Right renal pelvis (tissue), 4 donors: ENCODE results near the gene DIMT1. TPM values are rescaled to one million over a fixed set of nuclear protein-coding genes. Genes with fewer than 3 reads are reported as not detected.

Experiments used
- DNase-seq, 4 donors: peaks; one replicate each; pipeline ENCODE4 v3.0.0-alpha.2; 2013; ENCODE audit warnings: low read depth in 4 of 4, low spot score in 3 of 4, missing footprints in 1 of 4
- polyA plus RNA-seq, 4 donors: library from polyadenylated mRNA; unstranded; fragments of 120-200 nt; gene quantifications; one replicate each; pipeline ENCODE4 v1.2.1, GENCODE V29; 2013; ENCODE audit not compliant: insufficient read length in 4 of 4

DIMT1 gene
- polyA plus RNA-seq, 4 donors = 33.3 to 43.5 (median 40.3) TPM

DNA sequence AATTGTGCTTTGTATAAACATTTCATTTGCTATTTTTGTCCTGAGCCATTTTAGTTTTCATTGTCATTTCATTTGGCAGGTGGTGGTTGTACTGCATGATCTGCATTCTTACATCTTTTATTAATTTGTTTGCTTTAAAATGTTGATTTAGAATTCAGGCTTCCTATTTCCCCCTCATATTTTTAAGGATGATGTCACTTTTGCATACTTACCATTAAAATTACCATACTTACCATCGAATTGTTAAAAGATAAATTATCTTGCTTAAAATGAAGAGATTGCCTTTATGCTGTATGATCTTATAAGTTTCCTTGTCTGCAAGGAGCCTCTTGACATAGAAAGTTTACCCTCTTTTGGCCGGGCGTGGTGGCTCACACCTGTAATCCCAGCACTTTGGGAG is 31.1 kb downstream of the DIMT1 start:
- DNase-seq = no peak

DNA sequence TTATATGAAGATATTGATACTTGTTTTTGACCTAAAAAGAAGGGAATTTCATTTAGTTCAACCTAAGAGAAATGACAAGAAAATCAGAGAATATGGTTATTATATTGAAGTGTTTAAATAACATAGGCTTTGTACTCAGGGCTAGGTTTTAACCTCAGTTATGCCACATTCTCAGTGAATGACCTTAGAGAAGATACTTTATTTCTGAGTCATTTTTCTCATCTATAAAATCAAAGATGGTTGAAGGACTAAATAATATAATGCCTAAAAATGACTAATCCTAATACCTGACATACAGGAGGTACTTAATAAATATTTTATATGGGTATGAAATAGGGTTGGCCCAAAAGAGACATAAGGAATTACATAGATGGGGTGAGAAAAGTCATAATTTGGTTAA is 32.3 kb downstream of the DIMT1 start:
- DNase-seq = no peak

DNA sequence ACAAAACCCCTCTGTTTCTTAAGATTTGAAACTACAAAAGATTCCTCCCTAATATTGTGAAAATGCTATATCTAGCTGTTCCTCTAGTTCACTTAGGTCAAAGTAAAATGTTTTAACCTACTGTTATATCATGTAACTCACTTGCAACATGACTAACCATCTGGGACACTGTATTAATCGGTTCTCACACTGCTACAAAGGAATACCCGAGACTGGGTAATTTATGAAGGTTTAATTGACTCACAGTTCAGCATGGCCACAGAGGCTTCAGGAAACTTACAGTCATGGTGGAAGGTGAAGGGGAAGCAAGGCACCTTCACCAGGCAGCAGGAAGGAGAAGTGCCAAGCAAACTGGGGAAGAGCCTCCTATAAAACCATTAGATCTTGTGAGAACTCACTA is 34.7 kb downstream of the DIMT1 start:
- no peak for DNase-seq

DNA sequence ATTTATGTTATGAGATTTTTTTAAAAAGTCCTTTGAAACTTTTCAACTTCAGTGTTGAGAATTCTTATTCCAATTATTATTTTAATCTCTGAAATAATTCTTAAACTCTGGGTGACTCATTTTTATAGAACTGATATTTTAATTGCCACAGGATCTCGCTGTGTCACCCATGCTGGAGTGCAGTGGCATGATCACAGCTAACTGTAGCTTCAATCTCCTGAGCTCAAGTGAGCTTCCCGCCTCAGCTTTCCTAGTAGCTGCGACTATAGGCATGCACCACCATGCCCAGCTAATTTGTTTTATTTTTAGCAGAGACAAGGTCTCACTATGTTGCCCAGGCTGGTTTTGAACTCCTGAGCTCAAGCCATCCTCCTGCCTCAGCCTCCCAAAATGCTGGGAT is 41.0 kb downstream of the DIMT1 start:
- no peak for DNase-seq

DNA sequence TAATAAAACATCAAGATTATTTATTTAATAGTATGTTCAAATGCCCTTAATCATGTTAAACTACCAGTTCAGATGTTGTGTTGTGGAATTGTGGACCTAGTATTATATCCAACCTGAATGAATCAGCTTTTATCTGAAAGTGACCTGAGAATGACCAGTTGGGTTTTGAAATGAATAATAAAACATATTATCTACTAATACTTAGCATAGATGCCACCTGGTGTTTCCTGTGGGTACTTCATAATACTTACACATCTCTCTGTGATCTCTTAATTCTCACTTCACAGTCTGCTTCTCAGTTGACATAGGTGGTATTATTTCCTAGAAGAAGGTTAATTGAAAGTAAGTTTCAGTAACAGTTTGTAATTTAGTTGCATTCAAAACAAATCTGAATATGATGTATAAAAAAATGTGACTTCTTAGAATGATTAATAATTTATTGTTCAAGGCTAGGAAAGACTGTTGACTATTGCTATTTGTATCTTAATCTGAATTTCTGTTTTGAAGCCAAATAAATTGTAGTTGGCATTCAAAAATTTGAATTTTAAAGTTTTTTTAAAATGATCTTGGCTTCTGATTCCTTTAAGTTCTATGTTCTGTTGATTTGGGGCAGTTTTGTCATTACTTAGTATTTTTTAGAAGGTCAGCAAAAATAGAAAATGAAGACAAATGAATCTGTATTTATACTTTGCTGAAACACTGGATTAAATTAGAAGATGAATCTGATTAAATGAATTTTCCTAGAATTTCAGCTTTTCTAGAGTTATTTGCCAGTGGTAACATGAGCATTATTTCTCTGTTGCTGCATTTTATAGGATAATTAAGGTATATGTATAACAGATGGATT is 49.5 kb downstream of the DIMT1 start:
- peak; percentile 12 to 29 (median 16) for DNase-seq

DNA sequence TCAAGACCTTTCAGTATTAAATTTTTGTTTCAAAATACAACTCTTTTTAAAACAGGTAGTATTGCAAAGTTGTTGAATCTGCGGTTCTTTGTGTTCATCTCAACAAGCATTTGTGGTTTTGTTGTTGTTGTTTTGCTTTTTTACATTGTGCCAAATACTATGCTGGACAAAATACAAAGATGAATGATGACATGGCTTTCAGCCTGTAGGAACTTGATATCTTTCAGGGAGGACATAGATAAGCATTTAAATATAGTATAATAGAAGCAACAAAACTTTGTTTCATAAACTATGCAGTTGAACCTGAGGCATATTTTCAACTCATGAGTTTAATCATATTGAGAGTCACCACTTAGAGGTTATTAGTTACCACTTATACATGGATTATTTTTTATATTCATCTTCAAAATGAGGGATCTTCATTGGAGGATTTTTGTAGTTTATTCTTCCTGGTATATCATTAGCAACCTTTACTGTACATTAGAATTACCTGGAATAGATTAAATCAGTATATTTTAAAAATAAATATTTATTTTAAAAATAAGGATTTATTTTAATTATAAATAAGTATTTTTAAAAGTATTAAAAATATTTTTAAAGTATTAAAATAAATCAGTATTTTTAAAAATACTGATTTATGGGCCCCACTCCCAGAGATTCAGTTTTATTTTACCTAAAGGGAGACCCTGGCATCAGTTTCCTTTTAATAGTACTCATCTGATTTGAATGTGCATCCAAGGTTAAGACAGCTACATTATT is 54.8 kb downstream of the DIMT1 start:
- no peak for DNase-seq

DNA sequence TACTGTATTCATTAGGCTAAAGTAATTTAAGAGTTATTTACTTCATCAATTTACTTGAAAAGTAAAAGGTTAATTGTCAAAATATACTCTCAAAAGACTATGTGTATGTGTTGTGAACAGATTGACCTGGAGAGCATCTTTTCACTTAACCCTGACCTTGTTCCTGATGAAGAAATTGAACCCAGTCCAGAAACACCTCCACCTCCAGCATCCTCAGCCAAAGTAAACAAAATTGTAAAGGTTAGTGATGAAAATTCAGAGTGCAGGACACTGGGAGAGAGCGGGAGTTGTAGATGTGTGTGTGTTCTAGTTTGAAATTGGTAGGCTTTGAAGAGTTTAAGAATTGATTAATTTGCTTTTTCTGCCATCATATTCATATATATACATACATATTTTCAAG is 55.8 kb downstream of the DIMT1 start:
- DNase-seq = no peak

DNA sequence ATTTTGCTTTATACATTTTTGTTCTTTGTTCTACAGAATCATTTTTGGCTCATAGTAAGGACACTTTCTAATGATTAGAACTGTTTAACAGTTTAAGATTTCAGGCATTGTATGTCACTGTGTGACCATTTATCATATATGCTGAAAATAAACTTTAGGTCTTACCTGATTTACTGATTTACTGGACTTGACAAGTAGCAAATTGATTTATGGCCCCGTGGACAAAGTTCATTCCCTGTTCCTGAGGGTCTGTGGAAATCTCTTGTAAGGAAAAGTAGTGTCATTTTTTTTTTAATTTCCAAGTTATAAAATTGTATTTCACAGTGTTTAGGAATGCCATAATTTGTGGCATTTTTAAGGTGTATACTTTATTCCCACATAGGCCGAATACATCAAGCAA is 57.0 kb downstream of the DIMT1 start:
- DNase-seq = no peak

DNA sequence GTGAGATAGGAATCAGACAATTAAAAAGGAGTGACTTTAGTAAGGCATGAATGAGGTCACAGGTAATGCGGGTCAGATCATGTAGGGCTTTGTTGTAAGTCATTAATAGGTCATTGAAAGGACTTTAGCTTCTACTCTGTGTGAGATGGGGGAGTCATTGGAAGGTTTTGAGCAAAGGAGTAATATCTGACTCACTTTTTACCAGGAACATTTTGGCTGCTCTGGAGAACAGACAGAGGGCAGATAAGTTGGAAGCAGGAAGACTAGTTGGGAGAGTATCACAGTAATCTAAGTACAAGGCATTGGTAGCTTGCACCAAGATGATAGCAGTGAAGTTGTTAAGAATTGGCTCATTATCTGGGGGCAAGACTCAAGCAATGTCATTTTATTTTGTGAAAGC is 60.3 kb downstream of the DIMT1 start:
- no peak for DNase-seq

DNA sequence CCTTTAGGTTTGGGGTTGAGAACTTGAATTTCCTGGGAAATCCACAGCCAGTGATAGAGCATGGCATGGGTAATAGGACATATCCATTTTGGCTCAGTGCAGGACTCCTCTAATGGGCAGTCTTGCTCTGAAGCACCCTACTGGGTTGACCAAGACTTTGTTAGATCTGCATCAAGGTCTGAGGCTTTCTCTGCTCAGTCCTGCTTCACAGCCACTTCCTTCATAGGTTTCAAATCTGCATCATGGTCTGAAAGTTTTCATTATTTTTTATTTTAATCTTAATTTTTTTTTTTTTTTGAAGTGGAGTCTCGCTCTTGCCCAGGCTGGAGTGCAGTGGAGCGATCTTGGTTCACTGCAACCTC is 61.2 kb downstream of the DIMT1 start:
- no peak for DNase-seq

DNA sequence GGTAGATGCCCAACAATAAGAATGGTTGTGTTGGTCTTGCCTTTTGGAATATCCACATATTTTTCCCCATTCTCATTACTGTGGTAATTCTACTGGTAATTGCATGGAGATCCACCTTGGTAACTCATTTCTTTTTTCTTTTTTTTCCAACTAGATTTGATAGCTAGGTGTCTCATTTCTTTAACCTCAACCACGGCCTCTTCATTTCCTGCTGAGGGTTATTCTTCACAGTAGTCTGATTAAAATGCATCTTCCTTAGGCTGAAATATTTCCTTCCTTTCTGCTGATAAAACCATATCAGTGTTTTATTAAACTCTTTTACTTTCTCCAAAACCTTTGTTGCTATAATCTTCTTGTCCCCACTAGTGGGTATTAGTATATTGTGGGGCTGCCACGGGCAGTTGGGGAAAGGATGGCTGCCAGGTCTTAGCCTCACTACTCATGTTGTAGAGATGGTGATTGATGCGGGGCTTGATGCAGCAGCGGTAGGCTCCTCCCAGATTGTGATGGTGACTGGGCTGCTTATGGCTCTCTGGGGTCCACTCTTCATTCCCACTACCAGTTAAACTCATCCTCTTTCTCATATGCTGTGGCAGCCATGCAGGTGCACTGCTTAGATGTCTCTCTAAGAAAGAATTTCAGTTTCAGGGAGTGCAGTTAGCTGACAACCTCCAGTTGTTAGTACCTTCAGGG is 61.8 kb downstream of the DIMT1 start:
- no peak for DNase-seq

DNA sequence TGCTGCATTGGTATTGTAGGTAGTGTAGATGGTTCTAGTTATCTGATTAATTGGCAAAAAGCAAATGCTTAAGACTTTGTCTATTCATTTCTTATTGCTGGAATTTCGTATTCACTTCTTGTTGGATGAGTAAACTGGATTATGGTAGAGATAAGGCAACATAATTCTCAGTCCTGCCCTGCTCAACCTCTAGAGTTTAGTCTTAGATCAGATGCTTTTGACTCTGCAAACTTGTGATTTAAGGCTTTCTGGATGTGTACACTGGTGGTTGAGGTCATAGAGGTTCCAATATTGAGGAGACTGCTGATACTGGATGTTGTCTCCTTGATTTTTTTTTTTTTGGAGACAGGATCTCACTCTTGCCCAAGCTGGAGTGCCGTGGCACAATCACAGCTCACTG is 62.7 kb downstream of the DIMT1 start:
- no peak for DNase-seq

DNA sequence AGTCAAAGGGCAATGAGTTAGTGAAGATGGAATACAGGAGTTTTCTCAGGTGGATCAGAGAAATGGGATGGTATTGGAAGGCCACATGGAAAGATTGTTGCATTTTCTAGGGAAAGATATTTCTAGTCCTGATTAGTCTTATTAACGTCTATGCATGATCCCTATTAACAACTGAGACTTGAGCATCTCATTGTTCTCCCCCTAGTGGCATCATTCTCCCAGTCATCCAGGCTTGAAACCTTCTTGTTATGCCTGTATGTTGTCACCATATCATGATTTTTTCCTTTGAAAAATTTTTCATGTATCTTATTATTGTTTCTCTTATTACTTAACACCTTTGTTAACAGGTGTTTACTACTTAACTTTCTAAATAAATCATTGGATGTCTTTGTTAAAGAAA is 63.3 kb downstream of the DIMT1 start:
- no peak for DNase-seq

Other genes with a start within 250 kb of the DIMT1 start
- gene KIF2A, start 97.7 kb downstream of the DIMT1 start, polyA plus RNA-seq = 10 to 100 TPM; 46.5 to 59.7 (median 54.9) TPM
- gene IPO11, start 8.9 kb upstream of the DIMT1 start, polyA plus RNA-seq = 10 to 100 TPM; 35.7 to 42.6 (median 39.7) TPM
- 1 to 10 TPM; 5.5 to 9.2 (median 7.0) TPM for gene LRRC70, start 174.9 kb upstream of the DIMT1 start, polyA plus RNA-seq